GM21576 (cell line): ENCODE results near the gene CDCP2.
"Not testable (repeated sequence)": the region's sequence is repeated elsewhere in the genome, so short reads cannot be mapped to it uniquely, and the experiment has no call there.

Experiments
- ATAC-seq: cut with Tn5 transposase; IDR thresholded peaks from one replicate; pipeline ENCODE4 v1.9.1; 2021; ENCODE audit warnings: mild to moderate bottlenecking, moderate library complexity; ENCODE audit not compliant: unreplicated experiment

The CDCP2 gene

DNA sequence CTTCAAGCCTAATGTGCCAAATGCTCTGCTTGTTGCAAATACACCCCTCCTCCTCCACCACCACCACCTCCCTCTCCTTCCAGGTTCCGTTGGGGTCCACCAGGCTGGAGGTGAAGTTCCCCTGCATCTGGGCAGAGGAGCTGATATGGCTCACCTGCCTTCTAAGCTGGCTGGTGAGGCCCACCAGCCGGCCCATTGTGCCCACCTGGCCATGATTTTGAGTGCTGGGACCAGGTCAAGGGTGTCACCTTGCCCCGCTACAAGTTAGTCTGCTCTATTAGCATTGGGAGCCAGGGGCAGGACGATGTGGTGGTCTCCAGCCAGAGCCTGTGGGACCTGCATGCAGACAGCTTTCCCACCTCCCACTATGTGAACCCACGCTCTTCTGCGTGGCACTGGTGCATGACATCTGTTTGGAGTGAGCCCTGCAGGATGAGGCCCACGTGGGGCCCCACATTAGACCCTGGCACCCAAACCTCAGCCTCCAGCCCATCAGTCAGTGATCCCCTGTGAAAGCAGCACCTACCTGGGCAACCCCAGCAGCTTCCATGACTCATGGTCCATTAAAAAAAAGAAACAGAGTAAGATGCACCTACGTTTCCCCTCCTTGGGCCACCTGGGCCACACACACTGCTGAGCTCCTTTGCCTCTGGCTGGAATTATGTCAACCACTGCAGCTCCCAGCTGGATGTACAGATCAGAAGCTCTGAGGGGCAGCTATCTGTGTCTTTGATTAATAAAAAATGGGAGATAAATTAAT lies 15.6 kb upstream of the CDCP2 start:
- ATAC-seq, result no peak

GRCh38 chr1:54167422-54168139 lies 14.8 kb upstream of the CDCP2 start:
- ATAC-seq, result no peak

- ATAC-seq, result not testable (repeated sequence)
Observed at GRCh38 chr1:54166357-54166756, 13.6 kb upstream of the CDCP2 start.

- ATAC-seq, result no peak
Observed at GRCh38 chr1:54165146-54165545, 12.3 kb upstream of the CDCP2 start.

GRCh38 chr1:54163573-54163972 lies 10.8 kb upstream of the CDCP2 start:
- ATAC-seq, result no peak

DNA sequence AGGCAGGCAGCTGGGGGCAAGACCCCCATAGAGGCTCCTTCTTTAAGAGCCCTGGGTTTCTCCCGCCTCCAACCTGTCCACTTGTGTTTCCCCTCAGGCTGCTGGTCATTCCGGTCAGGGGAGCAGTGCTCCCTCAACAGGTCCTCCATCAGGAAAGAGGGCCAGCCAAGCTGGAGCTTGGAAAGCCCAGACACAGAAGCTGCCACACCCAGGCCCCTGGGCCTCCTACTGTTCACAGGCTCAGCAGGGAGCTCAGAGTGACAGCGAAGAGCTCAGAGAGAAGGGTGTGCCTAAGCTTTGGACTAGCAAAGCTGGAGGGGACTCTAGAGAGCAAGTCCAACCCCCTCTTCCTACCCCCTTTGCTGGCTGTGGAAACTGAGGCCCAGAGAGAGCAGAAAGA lies 10.3 kb upstream of the CDCP2 start:
- no peak for ATAC-seq

DNA sequence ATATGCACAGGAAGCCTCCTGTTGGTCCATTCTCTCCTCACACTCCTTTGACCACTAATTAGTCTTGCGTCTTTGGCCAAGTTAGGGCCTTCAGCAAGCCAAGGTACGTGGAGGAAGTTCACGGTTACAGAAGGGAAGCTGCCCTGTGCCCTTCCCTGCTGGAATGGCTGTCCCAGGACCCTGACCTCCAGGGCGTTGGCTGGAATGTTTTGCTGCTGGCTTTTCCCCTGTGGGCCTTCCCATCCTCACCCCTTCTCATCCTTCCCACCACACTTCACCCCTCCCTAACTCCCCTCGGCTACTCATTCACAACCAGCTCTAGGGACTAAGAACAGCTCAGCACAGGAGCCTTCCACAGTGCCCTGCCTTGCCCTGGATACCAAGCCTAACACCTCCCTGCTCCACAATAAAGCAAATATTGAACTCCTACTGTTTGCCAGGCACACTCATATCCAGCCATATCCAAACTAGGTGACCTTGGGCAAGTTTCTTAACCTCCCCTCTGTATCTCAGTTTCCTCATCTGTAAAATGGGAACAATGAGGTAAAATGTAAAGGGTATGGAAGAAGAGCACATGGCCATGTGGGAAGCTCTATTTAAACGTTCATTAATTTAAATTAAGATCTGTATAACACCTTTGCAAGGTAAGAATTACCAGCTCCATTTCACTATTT lies 8.8 kb upstream of the CDCP2 start:
- ATAC-seq, result no peak

DNA sequence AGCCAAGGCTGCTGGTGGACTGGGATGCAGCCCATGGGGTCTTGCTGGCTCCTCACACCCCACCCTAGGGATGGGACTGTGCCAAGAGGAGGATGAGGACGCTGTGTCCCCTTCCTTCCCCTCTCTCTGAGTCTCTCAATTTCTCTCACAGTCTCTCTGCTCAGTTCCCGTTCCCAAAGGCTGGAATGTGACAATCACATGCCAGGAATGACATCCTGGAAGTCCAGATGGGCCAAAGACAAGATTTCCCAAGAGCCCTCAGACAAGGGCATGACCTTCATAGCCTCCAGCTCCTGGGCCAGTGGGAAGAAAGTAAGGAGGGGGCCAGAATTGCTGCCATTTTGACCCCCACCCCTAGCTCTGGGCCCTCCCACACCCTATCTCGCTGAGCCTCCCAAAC lies 7.6 kb upstream of the CDCP2 start:
- ATAC-seq, result no peak

- ATAC-seq, result no peak
Observed at GRCh38 chr1:54159733-54160316, 7.0 kb upstream of the CDCP2 start.

DNA sequence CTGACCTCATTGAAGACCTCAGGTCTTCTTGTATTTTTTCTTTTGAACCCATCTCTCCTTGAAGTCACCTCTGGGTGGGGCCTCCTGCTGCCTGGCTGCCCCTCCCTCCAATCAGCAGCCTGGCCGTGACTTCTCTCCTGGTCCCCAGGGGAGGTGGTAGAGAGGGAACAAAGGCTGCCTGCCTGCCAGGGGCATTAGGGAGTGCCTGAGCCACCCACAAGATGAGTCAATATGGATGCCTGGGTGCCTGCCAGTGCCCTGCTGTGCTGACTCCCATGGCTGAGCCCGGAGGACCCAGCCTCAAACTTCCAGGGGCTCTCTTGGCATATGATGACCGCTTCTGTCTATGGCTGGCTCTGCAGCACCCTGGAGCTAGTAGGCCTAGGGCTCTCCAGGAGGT lies 5.3 kb upstream of the CDCP2 start:
- ATAC-seq, result no peak

GRCh38 chr1:54157401-54157800 lies 4.6 kb upstream of the CDCP2 start:
- no peak for ATAC-seq

GRCh38 chr1:54156986-54157385 lies 4.2 kb upstream of the CDCP2 start:
- no peak for ATAC-seq

DNA sequence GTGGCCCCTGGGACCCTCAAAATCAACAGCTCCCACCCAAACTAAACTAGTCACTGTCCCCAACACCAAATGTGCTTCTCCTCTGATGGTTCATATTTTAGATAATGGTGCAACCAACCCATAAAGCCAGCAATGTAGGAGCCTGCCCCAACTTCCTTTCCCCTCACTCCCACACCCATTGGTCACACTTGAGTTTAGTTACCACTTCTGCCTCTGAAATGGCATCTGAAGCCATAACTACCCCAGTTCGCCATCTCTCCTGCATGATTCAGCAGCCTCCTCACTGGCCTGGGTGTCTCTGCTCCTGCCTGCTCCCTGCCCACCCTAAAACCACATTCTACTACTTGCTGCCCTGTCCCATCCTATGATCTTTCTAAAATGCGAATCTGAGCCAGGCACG lies 3.4 kb upstream of the CDCP2 start:
- no peak for ATAC-seq

GRCh38 chr1:54153535-54154439 lies 987 bp upstream of the CDCP2 start:
- no peak for ATAC-seq

GRCh38 chr1:54151013-54151412 lies 1.8 kb downstream of the CDCP2 start:
- ATAC-seq, result no peak

DNA sequence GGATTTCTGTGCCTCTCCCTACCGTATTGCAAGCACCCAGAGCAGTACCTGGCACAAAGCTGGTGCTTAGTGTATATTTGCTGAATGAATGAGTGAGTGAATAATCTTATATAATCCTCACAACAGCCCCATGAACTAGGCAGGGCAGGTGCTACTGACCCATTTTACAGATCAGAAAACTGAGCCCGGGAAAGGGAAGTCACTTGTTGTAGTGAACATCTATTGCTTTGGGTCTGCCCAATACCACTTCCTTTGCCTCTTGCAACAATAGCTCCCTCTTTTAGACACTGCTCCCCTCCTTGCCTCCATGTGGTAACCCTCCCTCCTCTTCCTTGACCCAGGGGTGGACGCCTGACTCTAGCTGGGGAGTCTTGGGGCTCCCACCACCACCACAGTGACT lies 3.1 kb downstream of the CDCP2 start:
- ATAC-seq, result no peak

- no peak for ATAC-seq
Observed at GRCh38 chr1:54144366-54144765, 8.4 kb downstream of the CDCP2 start.

GRCh38 chr1:54142146-54142900 lies 10.5 kb downstream of the CDCP2 start:
- no peak for ATAC-seq

DNA sequence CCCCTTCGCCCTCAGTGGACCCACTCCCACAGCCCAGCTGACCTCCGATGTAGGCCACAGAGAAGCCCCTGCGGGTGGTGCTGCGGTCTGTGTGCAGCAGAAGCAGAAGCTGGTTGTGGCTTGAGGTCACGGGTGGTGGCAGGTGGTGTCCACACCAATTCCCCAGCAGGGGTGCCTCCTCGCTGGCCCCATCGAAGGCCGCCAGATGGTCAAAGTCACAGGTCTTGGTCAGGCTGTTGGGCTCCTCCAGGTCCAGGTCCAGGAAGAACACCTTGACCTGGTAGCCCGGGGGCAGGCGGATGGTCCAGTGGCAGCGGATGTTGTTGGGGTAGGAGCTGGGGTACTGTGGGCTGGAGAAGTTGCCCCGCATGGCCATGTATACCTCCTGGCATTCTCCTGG lies 13.1 kb downstream of the CDCP2 start:
- ATAC-seq, result no peak

- ATAC-seq, result no peak
Observed at GRCh38 chr1:54138994-54139393, 13.8 kb downstream of the CDCP2 start.
